Suppressor macrophage (primary cell): ENCODE results near the gene CDHR1.
A peak's percentile ranks its signal among the peaks of the same experiment; 100 is the strongest.

Experiments
- DNase-seq, 4 experiments: peaks; one replicate each; pipeline ENCODE4 v3.0.0-alpha.2; 2020 to 2022

The CDHR1 gene

DNA sequence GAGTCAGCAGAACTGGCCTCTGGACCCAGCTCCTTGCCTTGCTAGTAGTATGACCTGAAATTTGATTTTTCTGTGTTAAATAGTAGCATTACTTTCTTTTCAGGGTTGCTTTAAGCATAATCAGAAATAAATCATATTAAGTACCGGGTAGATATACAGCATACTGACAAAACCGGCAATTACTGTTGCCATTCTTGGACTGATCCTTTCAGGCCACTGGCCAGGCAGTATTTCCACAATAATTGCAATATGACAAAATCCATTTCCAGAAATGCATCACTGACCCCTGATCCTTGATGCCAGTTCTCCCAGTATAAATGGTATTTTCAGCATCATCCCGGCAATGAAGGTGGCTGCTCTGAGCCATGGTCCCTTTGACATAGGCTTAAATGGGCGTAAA, 40.1 kb downstream of the CDHR1 start:
- DNase-seq, result no peak

DNA sequence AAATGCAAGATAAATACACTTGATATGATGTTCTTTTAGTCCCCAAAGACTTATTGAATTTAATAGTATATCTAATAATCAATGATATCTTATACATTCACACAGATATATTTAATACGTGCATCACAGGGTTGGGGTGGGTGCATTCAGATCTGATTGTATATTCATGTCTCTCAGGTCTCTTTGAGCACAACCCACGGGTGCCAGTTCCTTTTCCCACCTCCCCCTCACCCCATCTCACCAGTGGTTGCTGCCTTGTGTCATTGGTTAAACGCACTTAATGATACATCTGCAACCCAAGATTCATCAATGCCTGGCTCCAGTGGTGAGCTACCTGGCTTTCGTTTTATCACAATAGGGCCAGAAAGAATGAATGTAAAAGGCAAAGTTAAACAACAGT, 40.8 kb downstream of the CDHR1 start:
- no peak for DNase-seq

DNA sequence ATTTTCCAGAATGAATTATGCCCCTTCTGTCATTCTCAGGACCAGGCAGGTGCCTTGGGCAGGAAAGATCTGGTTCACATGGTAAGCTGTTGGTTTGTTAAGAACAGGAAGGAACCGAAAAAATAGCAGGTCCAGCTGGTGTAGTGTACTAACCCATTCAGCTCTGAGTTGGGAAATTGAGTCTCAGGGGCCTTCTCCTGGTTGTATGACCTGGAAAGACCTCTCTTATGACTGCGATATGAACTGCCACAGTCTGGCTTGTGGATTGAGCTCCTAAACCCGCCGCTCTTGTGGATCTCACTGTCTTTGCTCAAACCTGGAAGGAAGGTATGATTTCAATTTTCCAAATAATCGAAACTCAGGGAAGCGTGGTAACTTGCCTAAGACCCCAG, 42.5 kb downstream of the CDHR1 start:
- DNase-seq, result no peak

DNA sequence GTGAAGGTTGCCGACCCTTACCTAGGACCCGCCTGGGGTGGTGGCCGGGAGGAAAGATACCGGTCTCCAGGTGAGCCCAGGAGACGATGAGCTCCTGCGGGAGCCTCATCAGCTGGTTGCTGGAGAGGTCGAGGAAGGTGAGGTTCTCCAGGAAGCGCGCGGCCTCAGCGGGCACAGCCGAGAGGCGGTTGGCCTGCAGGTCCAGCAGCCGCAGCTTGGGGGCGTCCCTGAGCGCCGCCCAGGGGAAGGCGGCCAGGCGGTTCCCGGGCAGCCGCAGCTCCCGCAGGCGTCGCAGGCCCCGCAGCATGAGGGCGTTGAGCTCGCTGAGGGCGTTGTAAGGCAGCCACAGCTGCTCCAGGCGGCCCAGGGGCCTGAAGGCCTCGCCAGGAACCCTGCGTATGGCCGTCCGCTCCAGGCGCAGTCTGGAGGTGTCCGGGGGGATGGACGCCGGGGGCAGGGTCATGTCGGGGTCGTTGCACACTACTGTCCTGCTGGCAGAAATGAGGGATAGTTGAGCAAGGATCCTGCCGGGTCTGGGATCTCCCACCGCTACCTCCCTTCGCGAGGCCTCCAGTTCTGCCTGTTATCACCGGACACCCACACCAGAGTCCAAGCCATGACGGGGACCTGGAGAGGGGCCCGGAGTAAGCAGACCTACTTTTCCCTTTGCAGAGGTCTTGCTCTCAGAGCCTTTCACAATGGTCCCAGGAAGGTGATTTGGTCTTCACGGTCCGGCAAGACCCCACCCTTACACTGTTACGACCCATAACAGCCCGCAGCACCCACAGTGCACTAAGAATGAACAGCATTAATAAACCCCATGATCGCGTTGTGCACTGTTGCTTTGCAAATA, 43.1 kb downstream of the CDHR1 start:
- peak in 1 of 4 experiments; percentile 9 for DNase-seq

DNA sequence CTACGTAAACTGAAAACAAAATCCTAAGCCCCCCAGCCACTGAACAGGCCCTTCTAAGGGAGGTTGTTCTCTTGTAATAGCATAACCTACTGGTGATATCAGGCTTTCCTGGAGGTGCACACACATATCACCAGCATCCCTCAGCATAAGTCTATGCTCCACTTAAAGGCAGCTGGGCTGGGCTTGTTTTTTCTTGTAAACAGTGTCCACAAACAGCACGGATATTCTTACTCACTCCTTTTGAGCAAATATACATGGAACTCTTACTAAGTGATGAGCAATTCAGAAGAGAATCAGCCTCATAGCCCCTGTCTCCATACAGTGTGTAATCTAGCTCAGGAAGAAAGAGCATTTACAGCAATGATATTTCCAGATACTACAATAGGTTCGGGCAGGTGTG, 44.6 kb downstream of the CDHR1 start:
- no peak for DNase-seq

DNA sequence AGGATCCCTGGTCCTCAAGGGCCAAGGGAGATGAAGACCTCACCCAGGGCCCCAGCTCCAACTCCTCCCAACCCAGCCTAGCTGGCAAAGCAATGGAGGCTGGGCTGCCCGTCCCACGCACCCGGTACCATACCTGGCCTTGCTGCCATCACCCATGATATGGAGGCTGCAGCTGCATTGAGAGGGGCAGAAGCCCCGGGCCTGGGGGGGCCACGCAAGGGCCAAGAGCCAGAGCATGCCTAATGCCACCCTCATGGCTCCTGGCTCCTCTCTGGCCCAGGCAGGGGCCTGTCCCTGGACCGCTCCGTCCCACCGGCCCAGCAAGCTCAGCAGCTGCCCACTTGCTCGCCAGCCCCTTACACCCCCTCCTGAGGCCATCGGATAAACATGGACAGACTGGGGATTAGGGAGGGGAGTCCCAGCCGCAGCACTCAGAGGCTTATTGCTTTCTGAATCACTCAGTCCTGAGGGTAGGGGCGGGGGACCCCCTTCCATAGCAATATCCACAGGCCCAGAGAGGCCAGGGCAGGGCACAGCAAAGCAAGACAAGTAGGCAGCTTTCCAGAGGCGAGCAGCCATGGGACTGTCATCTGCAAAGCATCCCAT, 47.0 kb downstream of the CDHR1 start, which contains the start of gene LRIT1:
Gene LRIT1, minus strand, starts transcription at position 362 of the 606 bp plus-strand sequence. Its CDS starts 107 bp downstream, at position 255.
- no peak for DNase-seq

DNA sequence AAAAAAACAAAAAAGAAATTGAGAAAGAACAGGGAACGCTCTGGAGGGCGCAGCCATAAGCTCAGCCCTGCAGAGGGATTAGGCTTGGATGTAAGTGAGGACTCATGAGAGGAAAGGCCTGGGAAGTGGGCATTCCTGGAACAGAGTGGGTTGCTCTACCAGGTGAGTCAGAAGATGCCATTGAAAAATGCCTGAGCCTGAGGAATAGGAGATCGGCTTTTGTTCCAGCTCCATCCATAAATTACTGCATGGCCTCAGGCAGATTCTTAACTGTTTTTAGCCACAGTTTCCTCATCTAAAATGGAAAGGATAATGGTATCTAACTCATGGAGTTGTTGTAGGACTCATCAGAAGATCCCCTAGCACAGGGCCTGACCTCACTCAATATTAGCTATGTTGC, 49.4 kb downstream of the CDHR1 start:
- no peak for DNase-seq

DNA sequence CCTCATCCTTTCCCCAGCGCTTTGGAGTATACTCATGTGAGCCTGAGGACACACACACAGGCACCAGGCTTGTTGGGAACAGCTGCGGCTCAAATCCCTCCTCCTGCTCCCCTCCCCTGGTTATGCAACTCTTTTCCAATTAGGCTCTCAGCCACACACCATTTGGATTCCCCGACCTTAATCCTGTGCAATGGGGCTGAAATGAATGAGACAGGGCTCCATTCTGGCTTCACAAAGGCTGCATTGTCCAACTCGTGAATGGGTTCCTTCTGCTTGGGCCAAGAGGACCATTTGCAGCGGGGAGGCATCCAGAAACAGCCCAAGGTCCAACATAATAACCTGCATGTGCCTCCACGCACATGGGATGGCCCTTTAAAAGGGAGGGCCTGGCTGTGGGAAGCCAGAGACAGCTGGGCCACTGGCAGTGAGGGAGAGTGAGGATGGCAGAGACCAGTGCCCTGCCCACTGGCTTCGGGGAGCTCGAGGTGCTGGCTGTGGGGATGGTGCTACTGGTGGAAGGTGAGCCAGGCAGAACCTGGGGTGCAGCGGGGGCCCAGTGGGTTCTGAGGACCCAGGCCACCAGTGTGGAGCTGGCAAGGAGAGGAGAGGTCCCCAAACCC, 50.4 kb downstream of the CDHR1 start, which contains the start of gene RGR:
Gene RGR, plus strand, starts transcription at position 403 of the 620 bp plus-strand sequence. Its CDS starts 38 bp downstream, at position 441.
- no peak for DNase-seq

DNA sequence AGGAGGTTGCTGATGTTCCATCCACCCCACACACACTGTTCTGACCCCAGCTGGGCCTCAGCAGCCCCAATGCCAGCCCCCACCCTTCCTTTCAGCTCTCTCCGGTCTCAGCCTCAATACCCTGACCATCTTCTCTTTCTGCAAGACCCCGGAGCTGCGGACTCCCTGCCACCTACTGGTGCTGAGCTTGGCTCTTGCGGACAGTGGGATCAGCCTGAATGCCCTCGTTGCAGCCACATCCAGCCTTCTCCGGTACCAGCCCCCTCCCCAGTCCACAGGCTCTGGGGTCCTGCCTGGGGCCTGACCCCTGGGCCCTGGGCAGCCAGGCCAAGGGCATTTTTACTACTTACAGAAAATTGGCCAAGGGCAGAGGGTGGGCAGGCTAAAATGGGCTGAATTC, 53.2 kb downstream of the CDHR1 start:
- no peak for DNase-seq

DNA sequence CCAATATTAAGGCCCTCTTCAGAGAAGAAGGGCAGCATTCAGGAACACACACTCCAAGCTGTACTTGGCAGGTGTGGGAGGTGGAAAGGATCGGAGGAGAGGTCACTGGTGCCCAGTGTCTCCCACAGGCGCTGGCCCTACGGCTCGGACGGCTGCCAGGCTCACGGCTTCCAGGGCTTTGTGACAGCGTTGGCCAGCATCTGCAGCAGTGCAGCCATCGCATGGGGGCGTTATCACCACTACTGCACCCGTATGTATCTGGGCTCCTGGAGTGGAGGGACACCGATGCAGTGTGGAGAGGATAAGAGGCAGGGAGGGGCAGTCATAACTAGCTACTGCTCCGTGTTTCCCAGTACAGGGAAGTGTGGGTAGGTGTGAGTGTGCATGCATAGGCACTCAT, 54.5 kb downstream of the CDHR1 start:
- DNase-seq, result no peak

DNA sequence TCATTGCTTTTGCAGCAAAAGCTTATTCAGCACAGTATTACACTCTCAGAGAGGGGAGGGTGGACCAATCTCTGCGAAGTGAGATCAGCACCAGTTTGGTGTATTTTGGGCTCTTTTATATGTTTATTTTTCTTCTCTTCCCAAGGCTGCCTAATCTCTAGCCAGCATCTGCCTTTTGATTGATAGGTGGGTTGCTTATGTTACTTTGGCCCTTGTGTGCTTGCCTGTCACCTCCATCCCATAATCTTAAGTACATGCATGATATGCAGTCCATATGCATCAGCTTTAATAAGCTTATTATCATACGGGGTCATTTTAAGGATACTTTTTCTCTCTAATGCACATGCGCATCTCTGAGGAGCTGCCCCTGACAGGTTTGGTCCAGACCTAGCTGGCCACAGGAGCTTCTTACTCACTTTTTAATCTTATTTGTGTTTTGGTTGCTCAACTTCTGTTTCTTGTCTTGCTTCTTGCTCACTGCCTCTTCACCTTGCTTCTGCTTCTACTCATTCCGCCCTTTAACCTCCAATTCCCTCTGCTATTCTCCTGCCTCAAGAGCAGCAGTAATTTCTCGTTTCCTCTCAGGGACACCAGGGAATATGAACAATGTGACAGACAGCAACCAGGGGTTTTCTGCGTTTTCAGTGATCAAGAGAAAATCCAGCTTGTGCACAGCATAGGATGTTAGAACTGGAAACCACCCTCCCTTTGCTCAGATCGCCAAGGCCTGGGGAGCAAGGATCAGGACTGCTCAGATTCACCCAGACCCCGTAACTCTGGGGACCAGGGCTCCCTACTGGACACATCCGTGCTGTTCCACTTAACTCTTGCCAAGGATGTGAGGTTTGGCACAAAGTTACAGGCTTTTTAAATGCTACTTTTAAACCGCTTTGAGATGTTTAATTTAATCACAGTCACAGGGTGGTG, 60.5 kb downstream of the CDHR1 start:
- DNase-seq, result no peak

DNA sequence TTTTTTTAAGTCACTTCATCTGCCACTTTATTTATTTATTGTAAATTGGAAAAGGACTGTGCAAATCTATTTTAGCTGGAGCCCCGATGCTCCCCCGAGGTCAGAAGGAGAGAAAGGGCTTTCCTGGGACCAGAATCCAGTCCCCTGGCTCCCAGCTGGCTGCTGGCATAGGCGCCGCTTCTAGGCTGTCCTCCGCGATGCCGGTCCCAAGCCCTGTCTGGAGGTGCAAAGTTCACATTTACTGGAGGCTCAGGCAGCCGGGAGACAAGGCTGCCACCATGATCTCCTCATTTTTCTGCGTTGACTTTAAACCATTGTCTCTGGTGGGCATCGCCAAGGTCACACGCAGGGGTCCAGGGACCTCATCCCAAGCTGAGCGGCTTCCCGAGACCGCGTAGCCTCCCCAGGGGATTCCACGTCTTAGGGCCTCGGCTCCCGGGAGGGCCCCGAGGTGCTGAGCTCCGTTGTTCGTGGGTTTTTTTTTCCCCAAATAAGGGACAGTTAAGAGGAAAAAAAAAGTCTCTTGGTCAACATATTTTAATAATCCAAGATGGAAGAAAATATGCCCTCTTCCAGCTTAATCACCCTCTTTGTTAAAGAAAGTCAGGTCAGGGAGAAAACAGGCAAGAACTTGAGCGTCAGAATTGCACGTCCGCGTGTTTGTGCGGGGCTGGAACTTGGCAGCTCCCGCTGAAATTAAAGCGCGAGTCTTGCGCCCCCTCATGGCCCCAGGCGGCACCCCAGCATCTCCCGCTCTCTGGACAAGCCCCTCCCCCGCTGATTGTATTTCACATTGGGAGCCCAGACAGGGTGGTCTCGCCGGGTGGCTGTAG, 62.4 kb downstream of the CDHR1 start:
- DNase-seq, result peak; percentile 13 to 44 (median 30)

DNA sequence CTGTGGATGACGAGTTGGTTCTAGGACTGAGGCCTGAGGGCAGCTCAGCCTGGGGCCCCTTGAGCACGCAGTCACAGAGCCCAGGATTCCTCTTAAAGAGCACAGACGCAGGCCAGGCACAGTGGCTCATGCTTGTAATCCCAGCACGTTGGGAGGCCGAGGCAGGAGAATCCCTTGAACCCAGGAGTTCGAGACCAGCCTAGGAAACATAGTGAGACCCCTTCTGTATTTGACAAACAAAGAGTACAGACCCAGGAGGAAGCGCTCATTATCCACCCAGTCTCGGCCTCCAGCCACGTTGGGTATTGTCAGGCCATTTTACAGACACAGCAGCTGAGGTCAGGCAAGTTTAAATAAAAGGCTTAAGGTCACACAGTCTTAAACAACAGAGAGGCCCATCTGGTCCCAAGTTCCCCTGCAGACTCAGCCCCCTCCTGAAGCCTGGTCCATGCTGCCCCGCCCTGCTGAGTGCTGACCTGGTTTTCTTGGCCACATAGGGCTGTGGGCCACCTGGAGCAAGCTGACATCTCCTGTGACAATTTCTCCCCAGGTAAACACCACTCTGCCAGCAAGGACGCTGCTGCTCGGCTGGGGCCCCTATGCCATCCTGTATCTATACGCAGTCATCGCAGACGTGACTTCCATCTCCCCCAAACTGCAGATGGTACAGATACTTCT, 63.1 kb downstream of the CDHR1 start:
- no peak for DNase-seq

DNA sequence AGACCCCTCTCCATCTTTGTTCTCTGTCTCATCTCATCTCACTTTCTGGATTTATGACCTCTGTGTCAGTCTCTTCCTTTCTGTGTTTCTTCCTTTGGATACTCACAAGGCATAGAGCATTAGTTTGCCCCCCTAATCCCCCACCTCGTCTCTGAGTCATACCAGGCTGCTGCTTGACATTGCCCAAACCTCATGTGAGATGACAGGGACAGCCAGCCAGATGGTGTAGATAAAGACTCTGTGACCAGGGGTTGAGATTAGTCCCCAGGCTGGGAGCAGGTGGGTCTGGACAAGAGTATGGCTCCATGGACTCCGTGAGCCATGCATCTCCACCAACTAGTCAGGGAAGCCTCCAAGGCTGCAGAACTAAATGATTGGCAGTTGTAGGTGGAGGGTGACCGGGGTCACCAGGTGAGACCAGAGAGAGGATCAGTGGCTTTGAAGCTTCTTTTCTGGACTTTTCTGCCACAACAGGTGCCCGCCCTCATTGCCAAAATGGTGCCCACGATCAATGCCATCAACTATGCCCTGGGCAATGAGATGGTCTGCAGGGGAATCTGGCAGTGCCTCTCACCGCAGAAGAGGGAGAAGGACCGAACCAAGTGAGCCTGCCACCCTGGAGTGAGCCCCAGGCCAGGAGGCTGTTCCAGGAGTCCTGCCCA, 63.8 kb downstream of the CDHR1 start:
- no peak for DNase-seq

DNA sequence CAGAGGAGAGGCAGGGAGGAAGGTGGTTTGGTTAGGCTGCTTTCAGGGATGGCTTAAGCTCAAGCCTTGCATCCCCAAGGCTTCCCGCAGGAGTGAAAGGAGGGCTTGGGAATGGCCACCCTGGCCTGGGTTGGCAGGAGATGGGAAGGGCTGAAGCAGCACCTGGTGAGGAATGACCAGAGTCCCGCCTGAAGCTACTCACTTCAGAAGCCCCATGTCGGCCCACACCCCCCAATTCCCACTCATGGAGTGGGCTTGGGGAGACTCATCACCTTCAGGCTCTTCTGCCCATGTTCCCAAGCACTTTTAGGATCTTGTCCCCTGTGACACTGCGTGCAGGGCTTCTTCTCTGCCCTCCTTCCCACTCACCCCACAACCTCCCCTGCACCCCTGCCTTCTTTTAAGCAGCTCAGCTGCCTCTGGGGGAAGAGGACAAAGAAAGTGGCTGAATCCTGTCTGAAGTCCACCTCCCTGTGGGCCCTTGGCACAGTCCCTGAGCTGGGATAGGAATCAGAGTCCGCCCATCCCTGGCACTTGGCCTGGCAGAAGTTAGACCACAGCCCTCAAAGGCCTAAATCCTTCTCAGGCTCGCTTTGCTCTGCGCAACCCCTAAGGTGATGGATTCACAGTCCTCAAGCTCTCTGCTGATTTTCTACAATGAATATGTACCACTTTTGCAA, 67.0 kb downstream of the CDHR1 start:
- DNase-seq, result no peak

DNA sequence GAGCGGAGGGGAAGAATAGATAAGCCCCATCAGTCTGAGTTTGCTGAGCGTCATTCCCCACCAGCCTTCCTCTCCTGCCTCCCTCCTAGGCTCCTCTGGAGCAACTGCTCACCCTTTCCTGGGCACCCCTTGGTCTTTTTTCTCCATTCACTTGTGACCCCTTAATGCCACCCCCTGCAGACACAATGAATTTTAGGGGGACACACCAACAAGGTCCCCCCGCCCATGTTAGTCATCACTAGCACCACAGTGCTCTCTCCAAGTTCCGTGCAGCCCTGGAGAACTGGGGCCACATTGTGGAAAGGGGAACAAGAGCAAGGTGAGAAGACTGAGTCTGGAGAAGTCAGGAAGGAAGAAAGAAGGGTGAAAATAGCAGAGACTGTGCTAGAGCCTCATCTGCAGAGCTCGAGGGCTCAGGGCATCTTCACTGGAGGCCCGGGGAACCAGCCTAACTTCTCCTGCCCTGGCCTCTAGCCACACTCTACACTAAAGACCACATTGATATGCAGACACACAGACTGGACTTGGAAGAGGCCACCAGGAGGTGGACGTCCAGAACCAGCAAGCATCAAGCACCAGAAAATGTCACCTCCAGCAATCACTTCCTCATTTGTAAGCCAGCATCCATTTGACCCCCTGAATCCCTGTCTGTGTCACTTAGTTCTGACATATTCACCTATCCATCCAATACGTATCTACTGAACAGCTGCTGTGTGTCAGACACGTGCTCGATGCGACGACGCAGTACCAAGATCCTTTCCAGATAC, 68.0 kb downstream of the CDHR1 start:
- DNase-seq, result no peak

DNA sequence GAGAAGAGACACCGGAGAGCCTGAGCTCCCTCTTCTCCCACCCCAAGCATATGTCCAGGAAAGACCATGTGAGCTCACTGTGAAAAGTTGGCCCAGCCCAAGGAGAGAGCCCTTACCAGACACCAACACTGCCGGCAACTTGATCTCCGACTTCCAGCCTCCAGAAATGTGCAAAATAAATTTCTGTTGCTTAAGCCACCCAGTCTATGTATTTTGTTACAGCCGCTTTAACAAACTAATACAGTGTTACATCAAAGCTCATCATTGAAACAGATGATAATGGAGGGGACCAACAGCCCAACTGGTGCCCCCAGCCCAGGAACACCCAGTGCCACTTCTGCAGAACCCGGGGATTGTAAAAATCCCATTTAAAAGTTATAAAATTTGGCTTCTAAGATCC, 69.4 kb downstream of the CDHR1 start:
- DNase-seq, result no peak

DNA sequence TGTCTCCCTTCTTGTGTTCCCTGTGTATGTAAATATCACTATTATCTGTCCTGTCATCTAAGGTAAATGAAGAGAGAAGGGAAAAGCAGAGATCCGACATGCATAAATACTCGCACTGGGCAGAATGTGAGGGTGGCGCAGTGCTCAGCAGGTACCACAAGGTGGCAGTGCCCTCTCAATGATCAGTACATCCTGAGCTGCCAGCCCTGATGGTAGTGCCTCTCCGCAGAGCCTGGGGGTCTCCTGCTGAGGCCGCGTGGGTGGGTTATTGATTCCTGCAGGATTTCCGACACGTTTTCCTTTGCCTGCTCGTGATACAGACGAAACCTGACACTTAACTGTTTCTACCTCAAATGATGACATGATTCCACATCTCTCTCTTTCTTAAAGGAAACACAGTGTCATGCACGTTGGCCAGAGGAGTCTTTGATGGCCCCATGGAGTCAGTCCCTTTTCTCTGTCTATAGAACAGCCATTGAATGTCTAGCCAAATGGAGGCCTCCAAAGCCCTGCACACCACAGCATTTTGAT, 70.3 kb downstream of the CDHR1 start:
- peak; percentile 64 to 76 (median 72) for DNase-seq

DNA sequence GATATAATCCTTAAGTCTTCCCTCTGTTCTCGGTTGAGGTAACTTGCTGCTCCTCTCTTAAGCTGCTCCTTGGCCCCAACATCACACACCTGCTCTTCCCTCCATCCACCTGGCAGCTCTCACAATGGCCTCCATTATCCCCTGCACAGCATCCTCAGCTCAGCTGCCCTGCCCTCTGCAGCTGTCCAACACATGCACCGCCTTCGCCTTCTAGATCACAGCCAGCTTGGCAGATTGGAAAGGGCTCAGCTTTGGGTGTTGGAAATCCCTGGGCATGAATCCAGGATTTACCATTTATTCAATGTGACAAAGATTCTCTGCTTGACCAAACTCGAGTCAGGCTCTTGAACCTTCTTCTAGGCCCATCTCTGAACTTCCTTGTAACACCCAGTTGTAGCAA, 71.1 kb downstream of the CDHR1 start:
- no peak for DNase-seq
